GM12878 (cell line): ENCODE results near the gene MACROD2. TPM values are rescaled to one million over a fixed set of nuclear protein-coding genes. Genes with fewer than 3 reads are reported as not detected.

Source experiments
- ATAC-seq: fragments of 200-7000 bp; cut with Tn5 transposase; 3 replicates; pipeline ENCODE4 v1.9.1; 2020; ENCODE audit warnings: mild to moderate bottlenecking, moderate library complexity
- BruUV-seq: library from RNA; stranded (reverse); fragments of 400-500 nt; replicated peaks from 2 replicates; lab custom pipeline; 2021; lab: Mats Ljungman, UMichigan
- CTCF ChIA-PET: fragments of 300-600 bp; sonication (Branson Sonifier 250); formaldehyde crosslinking; extraction: SDS; loops from one replicate; lab custom pipeline; 2021; ENCODE audit warnings: inconsistent platforms; lab: Yijun Ruan, JAX
- POLR2A ChIA-PET: fragments of 350-600 bp; formaldehyde crosslinking; extraction: SDS; loops from one replicate; lab custom pipeline; 2021; ENCODE audit warnings: inconsistent platforms; lab: Charles Lee
- RAD21 ChIA-PET: fragments of 300-600 bp; sonication (Branson Sonifier 250); formaldehyde crosslinking; loops from one replicate; lab custom pipeline; 2023; ENCODE audit warnings: antibody characterized with exemption; ENCODE audit not compliant: unreplicated experiment; lab: Charles Lee
- SMC1A ChIA-PET: fragments of 300-600 bp; sonication (Branson Sonifier 250); formaldehyde crosslinking; loops from one replicate; lab custom pipeline; 2023; ENCODE audit not compliant: unreplicated experiment, uncharacterized antibody; lab: Charles Lee
- DNase-seq: peaks from one replicate; pipeline ENCODE4 v3.0.0-alpha.2; 2011; ENCODE audit warnings: low read depth, low spot score
- FAIRE-seq: peaks from 3 replicates; lab custom pipeline; 2011; peaks lifted over from hg19 to GRCh38; lab: Jason Lieb, UNC
- H2AFZ ChIP-seq: 2 replicates; pipeline ENCODE4 v1.6.0; 2011; ENCODE audit warnings: low read depth, low read length, control low read depth; ENCODE audit not compliant: control insufficient read depth
- H3K27ac ChIP-seq: 2 replicates; pipeline ENCODE4 v1.5.1; 2011; ENCODE audit warnings: control low read depth; ENCODE audit not compliant: control insufficient read depth, insufficient read depth
- H3K27me3 ChIP-seq, 2 experiments: replicated peaks in 1 of 2; 2 replicates each; pipeline versions ENCODE4 v1.6.0 to v1.6.1; 2011; ENCODE audit warnings: low read length in 1 of 2; ENCODE audit not compliant: control insufficient read depth in 2 of 2, insufficient read depth in 2 of 2
- H3K36me3 ChIP-seq, 2 experiments: 2 replicates each; pipeline ENCODE4 v1.5.1; 2011; ENCODE audit warnings: low read length in 1 of 2; ENCODE audit not compliant: control insufficient read depth in 2 of 2, insufficient read depth in 2 of 2
- H3K4me1 ChIP-seq: 2 replicates; pipeline ENCODE4 v1.6.1; 2011; ENCODE audit warnings: mild to moderate bottlenecking, low read length, moderate library complexity, mixed read lengths; ENCODE audit not compliant: control insufficient read depth, insufficient read depth
- H3K4me2 ChIP-seq: 2 replicates; pipeline ENCODE4 v1.6.0; 2011; ENCODE audit warnings: control low read depth; ENCODE audit not compliant: control insufficient read depth, insufficient read depth
- H3K4me3 ChIP-seq: fragments of 200-600 bp; sonication (generic); 2 replicates; pipeline ENCODE4 v1.5.1; 2016
- H3K79me2 ChIP-seq: 2 replicates; pipeline ENCODE4 v1.6.0; 2011; ENCODE audit warnings: low read length; ENCODE audit not compliant: control insufficient read depth, insufficient read depth
- H3K9ac ChIP-seq: 2 replicates; pipeline ENCODE4 v1.8.0; 2011; ENCODE audit warnings: low read length, control low read depth, mixed read lengths; ENCODE audit not compliant: control insufficient read depth, insufficient read depth
- H3K9me3 ChIP-seq: replicated peaks from 3 replicates; pipeline ENCODE4 v1.5.1; 2011; ENCODE audit warnings: mild to moderate bottlenecking, low read length; ENCODE audit not compliant: control insufficient read depth, insufficient read depth
- H4K20me1 ChIP-seq: 2 replicates; pipeline ENCODE4 v1.6.0; 2011; ENCODE audit not compliant: control insufficient read depth, insufficient read depth
- ASH2L ChIP-seq: fragments of 300-600, 200-600 bp; sonication (generic); IDR thresholded peaks from 2 replicates; pipeline ENCODE4 v1.6.1; 2017; ENCODE audit warnings: low read depth, mild to moderate bottlenecking, borderline replicate concordance
- ATF7 ChIP-seq: fragments of 450-650 bp; IDR thresholded peaks from 2 replicates; pipeline ENCODE4 v1.6.1; 2016; ENCODE audit warnings: low read depth, mild to moderate bottlenecking
- CBX3 ChIP-seq: fragments of 200-600 bp; sonication (generic); IDR thresholded peaks from 2 replicates; pipeline ENCODE4 v1.6.1; 2016; ENCODE audit warnings: low read depth, borderline replicate concordance
- CBX5 ChIP-seq: sonication (generic); IDR thresholded peaks from 2 replicates; pipeline ENCODE4 v1.6.1; 2016; ENCODE audit warnings: low read depth, moderate library complexity, mild to moderate bottlenecking, inconsistent platforms
- CHD1 ChIP-seq: IDR thresholded peaks from 2 replicates; pipeline ENCODE4 v1.6.1; 2012; ENCODE audit warnings: low read depth, low read length, improper control_type of control experiment
- EGR1 ChIP-seq, 2 experiments: IDR thresholded peaks; 1 replicate in 1 of 2; 2 replicates in 1 of 2; pipeline ENCODE4 v1.6.1; 2011 to 2012; ENCODE audit warnings: low read depth in 2 of 2, low read length in 2 of 2, borderline replicate concordance in 1 of 2, mild to moderate bottlenecking in 1 of 2, moderate library complexity in 1 of 2
- GATAD2B ChIP-seq: fragments of 450-650 bp; conservative IDR thresholded peaks from 2 replicates; pipeline ENCODE4 v1.6.1; 2017; ENCODE audit warnings: low read depth, mild to moderate bottlenecking, moderate library complexity
- HDAC2 ChIP-seq: fragments of 200-600 bp; sonication (generic); IDR thresholded peaks from 2 replicates; pipeline ENCODE4 v1.6.1; 2017
- LARP7 ChIP-seq: fragments of 450-650 bp; IDR thresholded peaks from 2 replicates; pipeline ENCODE4 v1.6.1; 2017; ENCODE audit warnings: mild to moderate bottlenecking
- NR2F1 ChIP-seq: fragments of 450-650 bp; conservative IDR thresholded peaks from 2 replicates; pipeline ENCODE4 v1.6.1; 2017; ENCODE audit warnings: mild to moderate bottlenecking
- POLR2A ChIP-seq: IDR thresholded peaks from 2 replicates; pipeline ENCODE4 v1.6.1; 2011; ENCODE audit warnings: low read depth, mild to moderate bottlenecking, low read length
- RAD21 ChIP-seq: IDR thresholded peaks from 2 replicates; pipeline ENCODE4 v1.6.1; 2011; ENCODE audit warnings: mild to moderate bottlenecking, low read depth, low read length, moderate library complexity; ENCODE audit not compliant: insufficient read depth
- TAF1 ChIP-seq: IDR thresholded peaks from 2 replicates; pipeline ENCODE4 v1.6.1; 2011; ENCODE audit warnings: mild to moderate bottlenecking, low read depth, low read length, borderline replicate concordance
- TBL1XR1 ChIP-seq: IDR thresholded peaks from 2 replicates; pipeline ENCODE4 v1.6.1; 2012; ENCODE audit warnings: low read depth, low read length, improper control_type of control experiment
- YY1 ChIP-seq: IDR thresholded peaks from 2 replicates; pipeline ENCODE4 v1.6.1; 2011; ENCODE audit warnings: low read depth, mild to moderate bottlenecking, low read length
- ZNF207 ChIP-seq: fragments of 450-650 bp; IDR thresholded peaks from 2 replicates; pipeline ENCODE4 v1.6.1; 2014; ENCODE audit warnings: antibody characterized with exemption, mild to moderate bottlenecking, borderline replicate concordance
- ZNF24 ChIP-seq: fragments of 450-650 bp; IDR thresholded peaks from 2 replicates; pipeline ENCODE4 v1.6.1; 2017; ENCODE audit warnings: antibody characterized with exemption, mild to moderate bottlenecking
- ZZZ3 ChIP-seq: IDR thresholded peaks from 2 replicates; pipeline ENCODE4 v1.6.1; 2011; ENCODE audit warnings: low read depth; ENCODE audit not compliant: control insufficient read depth, insufficient read length
- WGBS: methylation state at CpG from one replicate; pipeline ENCODE4 v1.1.6; 2016; ENCODE audit warnings: low lambda C conversion rate; ENCODE audit not compliant: insufficient replicate concordance, insufficient coverage; ENCODE audit errors: missing lambda C conversion rate; 5-methylcytosine and 5-hydroxymethylcytosine counted together
- in situ Hi-C: fragments of 300-500 bp; cut with MboI; formaldehyde crosslinking; loops from 9 replicates; pipeline ENCODE4 v1.14.3; 2018; ENCODE audit warnings: mixed read lengths
- intact Hi-C: fragments of 100-400 bp; cut with micrococcal nuclease; formaldehyde crosslinking; loops from one replicate; pipeline ENCODE4 v1.14.2; 2022; ENCODE audit not compliant: unreplicated experiment
- polyA plus RNA-seq, 11 experiments: library from polyadenylated mRNA; depleted of rRNA in 4 of 11; unstranded in 6 of 11; stranded (reverse) in 5 of 11; fragments of >200 nt; fragmentation: Nextera tagmentation in 4 of 11; fragmentation: Illumina TruSeq in 1 of 11; extraction: Ambion mirVana in 4 of 11; extraction: Trizol in 1 of 11; gene quantifications; 1 replicate in 1 of 11; 2 replicates in 10 of 11; pipeline versions ENCODE4 v1.2.1 to v1.2.3, GENCODE V29; 2011 to 2016; ENCODE audit warnings: inconsistent platforms in 2 of 11, missing spikeins in 2 of 11, low read depth in 1 of 11
- total RNA-seq, 4 experiments: library from RNA; depleted of rRNA in 3 of 4; stranded (reverse); fragments of >200 nt in 3 of 4; fragmentation: Illumina TruSeq in 1 of 4; extraction: Trizol in 1 of 4; gene quantifications; 2 replicates each; pipeline versions ENCODE4 v1.2.1 to v1.2.3, GENCODE V29; 2013 to 2021
- TF ChIP-seq, protein P1 (sequence below): fragments of 450-650 bp; IDR thresholded peaks from 2 replicates; pipeline ENCODE4 v1.6.1; 2018; ENCODE audit warnings: borderline replicate concordance, mild to moderate bottlenecking; ENCODE audit not compliant: partially characterized antibody
- TF ChIP-seq, protein P2 (sequence below): IDR thresholded peaks from 2 replicates; pipeline ENCODE4 v1.6.1; 2012; ENCODE audit warnings: mild to moderate bottlenecking, low read depth, low read length

MACROD2 gene
- total and polyA plus RNA-seq, 10 of the 15 experiments (the other 5 are each of a cell fraction or from before 2014, with no cell fraction given) = 1.1 to 21.5 (median 2.2) TPM

- CTCF ChIA-PET = no interaction called here
- BruUV-seq = no TSS peak
These were observed 2041.0 kb downstream of the MACROD2 start for GRCh38 chr20:16036331-16036730.

More at GRCh38 chr20:16036331-16036730, 2041.0 kb downstream of the MACROD2 start:
- Histone ChIP-seq H3K9me3 (no peaks in the 10 kb centered on the region), H3K27ac (no peak overlapping the region), H3K4me1 (no peaks in the 10 kb centered on the region), H3K4me2 (no peak overlapping the region), H3K27me3 (no peaks in the 10 kb centered on the region), H3K4me3 (no peak overlapping the region), H4K20me1 (no peaks in the 10 kb centered on the region), H3K36me3 (no peaks in the 10 kb centered on the region), H2AFZ (no peak overlapping the region), H3K9ac (no peak overlapping the region), H3K79me2 (no peaks in the 10 kb centered on the region)
- intact Hi-C loops = no loop called here
- WGBS = 73% methylated on average over 1 of the region's 1 CpG
- FAIRE-seq = no peak
- SMC1A ChIA-PET = interaction anchor here (0.6 to 1.5 kb wide), 2 partner anchors 10 to 13 kb away, joined by 3 read pairs; no protein-coding TSS in a partner anchor
- RAD21 ChIA-PET = no interaction called here
- no peak for ATAC-seq
- TF ChIP-seq ZZZ3 (no peak), YY1 (no peak), ASH2L (no peak), ZNF24 (no peak), ZNF207 (no peak), TBL1XR1 (no peak), ATF7 (no peak), EGR1 (IDR thresholded peaks at IDR 0.05; ENCODE audit: borderline replicate concordance in 1 of 2, low read depth in 2 of 2, low read length in 2 of 2) (no peak), POLR2A (no peak), CHD1 (no peak), LARP7 (no peak), RAD21 (no peak), CBX5 (no peak), TAF1 (no peak), HDAC2 (no peak), CBX3 (no peak), NR2F1 (no peak), GATAD2B (no peak)
- TF ChIP-seq, protein P1, sequence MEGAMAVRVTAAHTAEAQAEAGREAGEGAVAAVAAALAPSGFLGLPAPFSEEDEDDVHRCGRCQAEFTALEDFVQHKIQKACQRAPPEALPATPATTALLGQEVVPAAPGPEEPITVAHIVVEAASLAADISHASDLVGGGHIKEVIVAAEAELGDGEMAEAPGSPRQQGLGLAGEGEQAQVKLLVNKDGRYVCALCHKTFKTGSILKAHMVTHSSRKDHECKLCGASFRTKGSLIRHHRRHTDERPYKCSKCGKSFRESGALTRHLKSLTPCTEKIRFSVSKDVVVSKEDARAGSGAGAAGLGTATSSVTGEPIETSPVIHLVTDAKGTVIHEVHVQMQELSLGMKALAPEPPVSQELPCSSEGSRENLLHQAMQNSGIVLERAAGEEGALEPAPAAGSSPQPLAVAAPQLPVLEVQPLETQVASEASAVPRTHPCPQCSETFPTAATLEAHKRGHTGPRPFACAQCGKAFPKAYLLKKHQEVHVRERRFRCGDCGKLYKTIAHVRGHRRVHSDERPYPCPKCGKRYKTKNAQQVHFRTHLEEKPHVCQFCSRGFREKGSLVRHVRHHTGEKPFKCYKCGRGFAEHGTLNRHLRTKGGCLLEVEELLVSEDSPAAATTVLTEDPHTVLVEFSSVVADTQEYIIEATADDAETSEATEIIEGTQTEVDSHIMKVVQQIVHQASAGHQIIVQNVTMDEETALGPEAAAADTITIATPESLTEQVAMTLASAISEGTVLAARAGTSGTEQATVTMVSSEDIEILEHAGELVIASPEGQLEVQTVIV = no peak
- TF ChIP-seq, protein P2, sequence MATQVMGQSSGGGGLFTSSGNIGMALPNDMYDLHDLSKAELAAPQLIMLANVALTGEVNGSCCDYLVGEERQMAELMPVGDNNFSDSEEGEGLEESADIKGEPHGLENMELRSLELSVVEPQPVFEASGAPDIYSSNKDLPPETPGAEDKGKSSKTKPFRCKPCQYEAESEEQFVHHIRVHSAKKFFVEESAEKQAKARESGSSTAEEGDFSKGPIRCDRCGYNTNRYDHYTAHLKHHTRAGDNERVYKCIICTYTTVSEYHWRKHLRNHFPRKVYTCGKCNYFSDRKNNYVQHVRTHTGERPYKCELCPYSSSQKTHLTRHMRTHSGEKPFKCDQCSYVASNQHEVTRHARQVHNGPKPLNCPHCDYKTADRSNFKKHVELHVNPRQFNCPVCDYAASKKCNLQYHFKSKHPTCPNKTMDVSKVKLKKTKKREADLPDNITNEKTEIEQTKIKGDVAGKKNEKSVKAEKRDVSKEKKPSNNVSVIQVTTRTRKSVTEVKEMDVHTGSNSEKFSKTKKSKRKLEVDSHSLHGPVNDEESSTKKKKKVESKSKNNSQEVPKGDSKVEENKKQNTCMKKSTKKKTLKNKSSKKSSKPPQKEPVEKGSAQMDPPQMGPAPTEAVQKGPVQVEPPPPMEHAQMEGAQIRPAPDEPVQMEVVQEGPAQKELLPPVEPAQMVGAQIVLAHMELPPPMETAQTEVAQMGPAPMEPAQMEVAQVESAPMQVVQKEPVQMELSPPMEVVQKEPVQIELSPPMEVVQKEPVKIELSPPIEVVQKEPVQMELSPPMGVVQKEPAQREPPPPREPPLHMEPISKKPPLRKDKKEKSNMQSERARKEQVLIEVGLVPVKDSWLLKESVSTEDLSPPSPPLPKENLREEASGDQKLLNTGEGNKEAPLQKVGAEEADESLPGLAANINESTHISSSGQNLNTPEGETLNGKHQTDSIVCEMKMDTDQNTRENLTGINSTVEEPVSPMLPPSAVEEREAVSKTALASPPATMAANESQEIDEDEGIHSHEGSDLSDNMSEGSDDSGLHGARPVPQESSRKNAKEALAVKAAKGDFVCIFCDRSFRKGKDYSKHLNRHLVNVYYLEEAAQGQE = no peak
- no peak for DNase-seq
- POLR2A ChIA-PET = no interaction called here
- in situ Hi-C loops = no loop called here
